Right lobe of liver (tissue), 6 donors: Measurements from ENCODE around the gene INHBC. TPM values are rescaled to one million over a fixed set of nuclear protein-coding genes. Genes with fewer than 3 reads are reported as not detected.

ENCODE experiments used
- ATAC-seq, 4 donors: fragments of 200-7000 bp; cut with Tn5 transposase; one replicate each; pipeline ENCODE4 v1.9.1; 2020; ENCODE audit warnings: mild to moderate bottlenecking in 4 of 4, moderate library complexity in 4 of 4
- DNase-seq, 3 donors: peaks; one replicate each; pipeline ENCODE4 v3.0.0-alpha.2; 2020
- H3K27ac ChIP-seq, 3 donors: fragments of 200-600 bp; one replicate each; pipeline ENCODE4 v1.8.0; 2022
- H3K27me3 ChIP-seq, 2 donors: fragments of 200-600 bp; one replicate each; pipeline ENCODE4 v1.8.0; 2022
- H3K36me3 ChIP-seq, 4 donors: fragments of 200-600 bp; sonication (generic) in 1 of 4; one replicate each; pipeline versions ENCODE4 v1.5.1 to v1.8.0; 2017 to 2022; ENCODE audit warnings: control low read depth in 1 of 4
- H3K4me1 ChIP-seq, 4 donors: fragments of 200-600 bp; sonication (generic) in 1 of 4; one replicate each; pipeline versions ENCODE4 v1.5.1 to v1.8.0; 2017 to 2022; ENCODE audit warnings: control low read depth in 1 of 4
- H3K4me3 ChIP-seq, 3 donors: fragments of 200-600 bp; one replicate each; pipeline ENCODE4 v1.8.0; 2022
- H3K9me3 ChIP-seq, 4 donors: fragments of 200-600 bp; sonication (generic) in 1 of 4; one replicate each; pipeline versions ENCODE4 v1.5.1 to v1.8.0; 2017 to 2022; ENCODE audit warnings: control low read depth in 1 of 4
- POLR2A ChIP-seq: fragments of 450-650 bp; IDR thresholded peaks from one replicate; pipeline ENCODE4 v1.6.1; 2017; ENCODE audit warnings: antibody characterized with exemption, mild to moderate bottlenecking
- WGBS: methylation state at CpG from one replicate; pipeline ENCODE4 v1.1.6; 2018; ENCODE audit warnings: low coverage, low lambda C conversion rate; ENCODE audit not compliant: insufficient coverage; ENCODE audit errors: missing lambda C conversion rate; 5-methylcytosine and 5-hydroxymethylcytosine counted together
- intact Hi-C, 2 donors: fragments of 100-400 bp; cut with DNase I; formaldehyde crosslinking; loops; one replicate each; pipeline versions ENCODE4 v1.11.2 to v1.14.1; 2022
- total RNA-seq, 6 experiments: library from RNA; depleted of rRNA in 2 of 6; stranded (reverse); fragments of >200 nt in 2 of 6; fragmentation: NEBNext Ultra II Directional in 3 of 6; extraction: Animal tissue kit (Norgen Biotek cat#: 25700) in 3 of 6; gene quantifications; one replicate each; pipeline versions ENCODE4 v1.1.0 to v1.2.4, GENCODE V29; 2016 to 2023
- TF ChIP-seq, protein P1 (sequence below), 4 donors: fragments of 200-600 bp in 3 of 4; fragments of 450-650 bp in 1 of 4; IDR thresholded peaks; one replicate each; pipeline versions ENCODE4 v1.5.1 to v1.8.0; 2016 to 2022; ENCODE audit warnings: antibody characterized with exemption in 4 of 4, mild to moderate bottlenecking in 2 of 4
- donor health status: DM: no; HTN: yes; CAD: no.
- donor health status: DM: no; HTN: no; CAD: no.
- donor health status: DM: no; HTN: no; CAD: no.
- donor health status: DM: no; HTN: yes; CAD: no.
- donor health status: DM: no; HTN: yes; CAD: no.

Gene INHBC
- total RNA-seq, 6 experiments from 2014 or later = 14.7 to 123 (median 63.6) TPM

DNA sequence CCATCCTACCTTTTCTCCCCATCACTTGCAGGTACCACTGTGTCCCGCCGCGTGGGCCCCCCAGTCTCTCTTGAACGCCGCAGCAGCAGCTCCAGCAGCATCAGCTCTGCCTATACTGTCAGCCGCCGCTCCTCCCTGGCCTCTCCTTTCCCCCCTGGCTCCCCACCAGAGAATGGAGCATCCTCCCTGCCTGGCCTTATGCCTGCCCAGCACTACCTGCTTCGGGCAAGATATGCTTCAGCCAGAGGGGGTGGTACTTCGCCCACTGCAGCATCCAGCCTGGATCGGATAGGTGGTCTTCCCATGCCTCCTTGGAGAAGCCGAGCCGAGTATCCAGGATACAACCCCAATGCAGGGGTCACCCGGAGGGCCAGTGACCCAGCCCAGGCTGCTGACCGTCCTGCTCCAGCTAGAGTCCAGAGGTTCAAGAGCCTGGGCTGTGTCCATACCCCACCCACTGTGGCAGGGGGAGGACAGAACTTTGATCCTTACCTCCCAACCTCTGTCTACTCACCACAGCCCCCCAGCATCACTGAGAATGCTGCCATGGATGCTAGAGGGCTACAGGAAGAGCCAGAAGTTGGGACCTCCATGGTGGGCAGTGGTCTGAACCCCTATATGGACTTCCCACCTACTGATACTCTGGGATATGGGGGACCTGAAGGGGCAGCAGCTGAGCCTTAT, 35.8 kb downstream of the INHBC start:
- H3K36me3 ChIP-seq = no peaks in the 10 kb centered on the region
- H3K9me3 ChIP-seq = no peaks in the 10 kb centered on the region
- no peak overlapping the region for H3K4me3 ChIP-seq
- H3K27ac ChIP-seq = no peak overlapping the region
- TF ChIP-seq POLR2A = no peak
- TF ChIP-seq, protein P1, sequence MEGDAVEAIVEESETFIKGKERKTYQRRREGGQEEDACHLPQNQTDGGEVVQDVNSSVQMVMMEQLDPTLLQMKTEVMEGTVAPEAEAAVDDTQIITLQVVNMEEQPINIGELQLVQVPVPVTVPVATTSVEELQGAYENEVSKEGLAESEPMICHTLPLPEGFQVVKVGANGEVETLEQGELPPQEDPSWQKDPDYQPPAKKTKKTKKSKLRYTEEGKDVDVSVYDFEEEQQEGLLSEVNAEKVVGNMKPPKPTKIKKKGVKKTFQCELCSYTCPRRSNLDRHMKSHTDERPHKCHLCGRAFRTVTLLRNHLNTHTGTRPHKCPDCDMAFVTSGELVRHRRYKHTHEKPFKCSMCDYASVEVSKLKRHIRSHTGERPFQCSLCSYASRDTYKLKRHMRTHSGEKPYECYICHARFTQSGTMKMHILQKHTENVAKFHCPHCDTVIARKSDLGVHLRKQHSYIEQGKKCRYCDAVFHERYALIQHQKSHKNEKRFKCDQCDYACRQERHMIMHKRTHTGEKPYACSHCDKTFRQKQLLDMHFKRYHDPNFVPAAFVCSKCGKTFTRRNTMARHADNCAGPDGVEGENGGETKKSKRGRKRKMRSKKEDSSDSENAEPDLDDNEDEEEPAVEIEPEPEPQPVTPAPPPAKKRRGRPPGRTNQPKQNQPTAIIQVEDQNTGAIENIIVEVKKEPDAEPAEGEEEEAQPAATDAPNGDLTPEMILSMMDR (IDR thresholded peaks at IDR 0.05) = no peak
- ATAC-seq = no peak
- 69% methylated on average over 4 of the region's 14 CpGs for WGBS
- peaks cover 0 to 4% (median under 1%) of the 10 kb centered on the region in 4 donors for H3K4me1 ChIP-seq
- intact Hi-C loops = no loop called here
- DNase-seq = no peak
- H3K27me3 ChIP-seq = peaks cover 0 to 6% of the 10 kb centered on the region in 2 donors

- TF ChIP-seq, protein P1 (IDR thresholded peaks at IDR 0.05) = no peak
- TF ChIP-seq POLR2A = no peak
- Histone ChIP-seq H3K9me3 (no peaks in the 10 kb centered on the region), H3K4me1 (peaks cover 0 to 10% (median 3%) of the 10 kb centered on the region in 4 donors), H3K36me3 (no peaks in the 10 kb centered on the region), H3K27ac (no peak overlapping the region), H3K4me3 (no peak overlapping the region), H3K27me3 (peaks cover 0 to 11% of the 10 kb centered on the region in 2 donors)
- no peak for DNase-seq
- intact Hi-C loops = no loop called here
- no peak for ATAC-seq
- WGBS = 100% methylated on average over 2 of the region's 4 CpGs
Observed at GRCh38 chr12:57470970-57471656, 36.5 kb downstream of the INHBC start.

- no peak for TF ChIP-seq POLR2A
- TF ChIP-seq, protein P1 (IDR thresholded peaks at IDR 0.05) = no peak
- H3K27ac ChIP-seq = no peak overlapping the region
- H3K4me1 ChIP-seq = peaks cover 0 to 13% (median 5%) of the 10 kb centered on the region in 4 donors
- intact Hi-C loops = no loop called here
- DNase-seq (no peak), ATAC-seq (no peak)
- H3K4me3 ChIP-seq = no peak overlapping the region
- no peaks in the 10 kb centered on the region for H3K9me3 ChIP-seq
- WGBS = no CpG with 5 or more reads among the region's 3 CpGs
- peaks cover 0 to 14% of the 10 kb centered on the region in 2 donors for H3K27me3 ChIP-seq
- H3K36me3 ChIP-seq = no peaks in the 10 kb centered on the region
Observed at GRCh38 chr12:57471661-57472060, 37.1 kb downstream of the INHBC start.

DNA sequence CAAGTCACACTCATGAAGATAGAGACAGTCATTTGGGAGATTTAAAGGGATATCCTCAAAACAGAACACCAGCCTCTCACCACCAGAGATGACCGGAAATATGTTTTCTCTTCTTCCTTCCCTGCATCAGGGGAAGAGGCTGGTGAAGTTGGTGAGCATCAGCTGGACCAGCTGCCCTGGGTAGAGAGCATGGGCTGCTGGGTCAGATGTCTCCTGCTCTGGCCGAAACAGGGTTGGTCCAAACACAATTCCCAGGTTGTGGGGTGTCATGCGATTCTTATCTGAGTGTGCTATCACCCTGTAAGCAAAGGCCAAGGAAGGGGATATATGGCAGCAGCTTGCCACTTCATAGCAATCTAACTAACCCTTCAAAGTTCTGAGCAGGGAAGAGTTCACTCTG, 37.8 kb downstream of the INHBC start:
- peaks cover 0 to 13% (median 5%) of the 10 kb centered on the region in 4 donors for H3K4me1 ChIP-seq
- H3K27ac ChIP-seq = no peak overlapping the region
- TF ChIP-seq, protein P1 (IDR thresholded peaks at IDR 0.05) = no peak
- TF ChIP-seq POLR2A = no peak
- DNase-seq (peak in 1 of 3 donors; percentile 3), ATAC-seq (no peak)
- no peaks in the 10 kb centered on the region for H3K9me3 ChIP-seq
- intact Hi-C loops = no loop called here
- H3K36me3 ChIP-seq = no peaks in the 10 kb centered on the region
- peaks cover 0 to 14% of the 10 kb centered on the region in 2 donors for H3K27me3 ChIP-seq
- WGBS = 83% methylated on average over 3 of the region's 3 CpGs
- H3K4me3 ChIP-seq = no peak overlapping the region
